GM08714 (cell line): Measurements from ENCODE around the gene NFIC.
A peak's percentile ranks its signal among the peaks of the same experiment; 100 is the strongest.
"Not testable (repeated sequence)": the region's sequence is repeated elsewhere in the genome, so short reads cannot be mapped to it uniquely, and the experiment has no call there.

Experiments used
- H3K4me3 ChIP-seq: fragments of 200-500 bp; sonication (Bioruptor generic); 2 replicates; pipeline ENCODE4 v1.5.1; 2014; ENCODE audit warnings: mild to moderate bottlenecking, low read length, inconsistent platforms
- ZNF274 ChIP-seq: IDR thresholded peaks from 2 replicates; pipeline ENCODE4 v1.6.1; 2012; ENCODE audit warnings: mild to moderate bottlenecking, low read depth, low read length

Gene NFIC

DNA sequence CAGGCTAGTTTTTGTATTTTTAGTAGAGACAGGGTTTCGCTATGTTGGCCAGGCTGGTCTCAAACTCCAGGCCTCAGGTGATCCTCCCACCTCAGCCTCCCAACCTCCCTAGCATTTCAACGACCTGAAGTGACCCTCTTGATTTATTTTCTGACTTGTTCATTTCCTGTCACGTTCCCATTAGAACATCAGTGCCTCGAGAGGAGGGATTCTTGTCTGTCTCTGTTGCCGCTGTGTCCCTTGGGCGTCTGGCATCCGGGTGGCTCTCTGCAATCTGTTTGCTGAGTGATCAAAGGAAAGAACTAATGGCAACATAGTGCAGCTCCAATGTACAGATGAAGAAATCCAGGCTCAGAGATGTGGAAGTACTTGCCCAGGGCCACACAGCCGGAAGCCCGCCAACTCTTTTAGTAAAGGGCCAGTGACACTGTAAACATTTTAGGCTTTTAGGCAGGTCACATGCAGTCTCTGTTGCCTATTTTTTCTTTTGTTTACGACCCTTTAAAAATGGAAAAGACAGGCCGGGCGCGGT is 47.5 kb downstream of the NFIC start:
- no peak overlapping the region for H3K4me3 ChIP-seq

DNA sequence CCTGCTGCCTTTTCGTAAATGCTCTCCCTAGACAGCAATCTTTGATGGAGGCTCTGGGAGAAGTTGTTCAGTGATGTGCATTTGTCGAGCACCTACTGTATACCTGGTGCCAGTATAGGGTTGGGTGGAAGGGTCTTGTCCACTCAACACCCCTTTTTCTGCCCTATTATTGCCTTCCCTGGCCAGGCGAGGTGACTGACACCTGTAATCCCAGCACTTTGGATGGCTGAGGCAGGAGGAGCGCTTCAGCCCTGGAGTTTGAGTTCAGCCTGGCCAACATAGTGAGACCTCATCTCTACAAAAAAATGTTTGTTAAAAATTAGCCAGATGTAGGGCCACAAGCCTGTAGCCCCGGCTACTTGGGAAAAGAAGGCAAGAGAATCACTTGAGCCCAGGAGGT is 49.3 kb downstream of the NFIC start:
- TF ChIP-seq ZNF274 = no peak
- no peak overlapping the region for H3K4me3 ChIP-seq

More for the DNA sequence above, 47.5 kb downstream of the NFIC start:
- TF ChIP-seq ZNF274 = no peak

DNA sequence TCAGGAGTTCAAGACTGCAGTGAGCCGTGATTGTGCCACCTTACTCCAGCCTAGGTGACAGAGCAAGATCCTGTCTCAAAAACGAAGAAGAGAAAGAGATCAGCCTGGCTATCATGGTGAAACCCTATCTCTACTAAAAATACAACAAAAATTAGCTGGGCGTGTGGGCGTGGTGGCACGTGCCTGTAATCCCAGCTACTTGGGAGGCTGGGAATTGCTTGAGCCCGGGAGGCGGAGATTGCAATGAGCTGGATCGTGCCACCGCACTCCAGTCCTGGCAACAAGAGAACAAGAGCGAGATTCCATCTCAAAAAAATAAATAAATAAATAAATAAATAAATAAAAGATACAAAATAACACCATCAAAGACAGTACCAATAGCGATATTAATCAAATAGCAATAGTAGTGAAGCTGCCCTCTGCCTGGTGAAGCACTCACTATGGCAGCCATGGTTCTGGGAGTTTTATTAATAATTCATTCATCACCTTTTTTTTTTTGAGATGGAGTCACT is 53.9 kb downstream of the NFIC start:
- TF ChIP-seq ZNF274 = no peak
- H3K4me3 ChIP-seq = no peak overlapping the region

DNA sequence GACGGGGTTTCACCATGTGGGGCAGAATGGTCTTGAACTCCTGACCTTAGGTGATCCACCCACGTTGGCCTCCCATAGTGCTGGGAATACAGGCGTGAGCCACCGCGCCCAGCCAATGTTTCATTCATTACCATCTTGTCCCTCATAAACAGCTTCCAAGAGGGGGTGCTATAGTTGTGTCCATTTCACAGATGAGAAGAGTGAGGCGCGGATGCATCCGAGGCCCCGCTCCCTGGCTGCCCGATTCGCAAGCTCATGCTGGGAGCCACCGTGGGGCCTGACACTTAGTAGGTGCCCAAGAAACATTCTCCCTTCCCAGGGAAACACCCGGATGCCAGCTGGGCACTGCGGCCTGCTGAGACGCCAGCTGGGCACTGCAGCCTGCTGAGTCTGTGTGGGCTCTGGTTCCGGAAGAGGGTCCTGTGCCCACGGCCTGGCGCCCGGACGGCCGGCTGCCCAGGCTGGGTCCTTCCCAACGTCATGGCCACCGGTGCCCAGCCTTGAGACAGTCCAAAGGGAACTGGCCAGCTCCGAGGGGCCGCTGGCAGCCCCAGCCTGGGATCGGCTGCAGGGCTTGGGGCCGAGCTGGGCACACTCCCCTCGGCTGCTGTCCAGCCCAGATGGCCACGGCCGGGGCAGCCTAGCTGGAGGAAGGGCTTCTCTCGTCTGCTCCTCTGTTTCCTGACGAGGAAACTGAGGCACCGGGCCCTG is 54.7 kb downstream of the NFIC start:
- H3K4me3 ChIP-seq = no peak overlapping the region
- TF ChIP-seq ZNF274 = no peak

- H3K4me3 ChIP-seq = not testable (repeated sequence)
These were observed 55.3 kb downstream of the NFIC start for GRCh38 chr19:3421656-3422055.

DNA sequence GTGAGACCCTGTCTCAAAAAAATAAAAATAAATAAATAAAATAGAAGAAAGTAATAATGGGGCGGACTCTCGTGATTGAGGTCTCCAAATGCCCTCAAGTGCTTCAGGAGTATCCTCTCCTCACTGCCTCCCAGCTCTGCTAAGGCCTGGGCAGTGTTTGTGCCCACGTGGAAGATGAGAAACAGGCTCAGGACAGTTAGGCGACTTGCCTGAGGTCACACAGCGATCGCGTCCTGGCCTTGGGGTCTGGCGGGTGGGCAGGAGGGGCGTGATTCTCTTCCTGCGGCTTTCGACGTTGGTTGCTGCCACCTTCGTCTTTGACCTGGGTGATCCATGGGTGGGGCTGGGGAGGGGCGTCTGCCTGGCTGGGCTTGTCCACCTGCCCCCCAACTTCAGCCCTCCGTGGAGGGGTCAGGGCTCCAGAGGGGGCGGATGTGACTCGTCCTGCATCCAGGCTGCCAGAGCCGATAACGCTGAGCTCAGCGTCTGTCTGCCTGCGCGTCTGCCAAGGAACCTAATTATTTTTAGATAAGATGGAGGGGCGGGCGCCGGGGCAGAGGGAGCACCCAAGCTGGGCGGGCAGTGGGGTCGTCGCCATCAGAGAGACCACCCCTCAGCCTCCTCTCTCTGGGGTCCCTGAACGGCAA is 56.9 kb downstream of the NFIC start:
- TF ChIP-seq ZNF274 = no peak
- no peak overlapping the region for H3K4me3 ChIP-seq

DNA sequence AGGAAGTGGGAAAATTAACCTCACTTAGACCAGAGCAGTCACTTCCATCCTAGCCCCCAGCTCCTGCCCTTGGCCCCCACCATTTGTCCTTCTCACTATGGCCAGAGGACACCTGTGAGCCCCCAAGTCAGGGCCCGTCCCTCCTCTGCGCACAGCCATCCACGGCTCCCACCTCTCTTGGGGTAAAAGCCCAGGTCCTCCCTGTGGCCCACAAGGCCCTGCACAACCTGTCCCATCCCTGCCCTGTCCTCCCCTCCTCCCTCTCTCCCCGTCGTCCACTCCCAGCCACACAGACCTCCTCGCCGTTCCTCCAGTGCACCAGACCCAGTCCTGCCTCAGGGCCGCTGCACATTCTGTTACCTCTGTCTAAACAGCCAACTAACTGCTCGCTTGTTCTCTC is 60.0 kb downstream of the NFIC start:
- H3K4me3 ChIP-seq = no peak overlapping the region
- no peak for TF ChIP-seq ZNF274

DNA sequence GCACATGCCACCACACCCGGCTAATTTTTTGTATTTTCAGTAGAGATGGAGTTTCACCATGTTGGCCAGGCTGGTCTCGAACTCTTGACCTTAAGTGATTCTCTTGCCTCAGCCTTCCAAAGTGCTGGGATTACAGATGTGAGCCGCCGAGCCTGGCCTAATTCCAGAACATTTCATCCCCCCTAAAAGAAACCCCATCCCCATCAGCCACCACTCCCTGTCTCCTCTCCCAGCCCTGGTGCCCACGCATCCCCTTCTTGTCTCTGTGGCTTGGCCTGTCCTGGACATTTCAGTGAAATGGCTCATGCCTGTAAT is 63.9 kb downstream of the NFIC start:
- not testable (repeated sequence) for H3K4me3 ChIP-seq

DNA sequence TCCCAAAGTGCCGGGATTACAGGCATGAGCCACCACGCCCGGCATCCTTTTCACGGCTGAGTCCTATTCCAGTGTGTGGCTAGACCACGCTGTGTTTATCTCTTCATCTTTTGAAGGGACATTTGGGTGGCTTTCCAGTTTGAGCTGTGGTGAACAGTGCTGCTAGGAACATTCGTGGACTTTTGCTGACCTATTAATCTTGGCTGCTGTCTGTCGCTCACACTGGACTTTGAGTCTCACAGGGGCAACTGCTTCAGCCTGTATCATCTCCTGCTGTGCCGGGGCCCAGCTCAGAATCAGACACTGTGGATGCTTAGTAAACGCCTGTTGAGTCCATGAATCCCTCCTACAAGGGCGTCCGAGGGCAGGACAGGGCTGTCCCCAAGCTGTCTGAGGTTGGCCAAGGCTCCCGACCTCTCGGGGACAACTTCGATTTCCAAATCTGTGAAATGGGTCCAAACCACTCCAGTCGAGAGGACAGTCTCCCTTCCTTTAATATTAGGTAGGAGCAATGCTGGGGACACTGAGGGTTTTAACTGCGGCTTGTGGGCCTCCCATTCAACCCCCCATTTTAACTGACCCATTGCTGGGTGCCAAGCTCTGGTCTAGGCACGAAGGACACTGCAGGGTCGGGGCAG is 65.5 kb downstream of the NFIC start:
- TF ChIP-seq ZNF274 = no peak
- no peak overlapping the region for H3K4me3 ChIP-seq

DNA sequence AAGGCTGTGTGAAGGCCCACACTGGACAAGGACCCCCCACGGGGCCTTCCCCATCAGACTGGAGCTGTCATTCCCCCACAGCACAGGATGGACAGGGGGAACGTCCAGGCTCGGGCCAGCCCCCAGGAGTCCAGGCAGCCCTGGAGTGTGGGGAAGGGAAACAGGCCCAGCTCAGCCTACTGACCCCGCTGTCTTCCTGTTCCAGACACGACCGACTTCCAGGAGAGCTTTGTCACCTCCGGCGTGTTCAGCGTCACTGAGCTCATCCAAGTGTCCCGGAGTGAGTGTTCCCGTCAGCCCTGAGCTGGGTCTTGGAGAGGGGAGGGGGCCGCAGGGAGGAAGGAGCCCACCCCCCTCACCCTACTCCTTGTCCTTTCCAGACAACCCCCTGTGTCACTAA is 66.9 kb downstream of the NFIC start:
- TF ChIP-seq ZNF274 = no peak
- no peak overlapping the region for H3K4me3 ChIP-seq

DNA sequence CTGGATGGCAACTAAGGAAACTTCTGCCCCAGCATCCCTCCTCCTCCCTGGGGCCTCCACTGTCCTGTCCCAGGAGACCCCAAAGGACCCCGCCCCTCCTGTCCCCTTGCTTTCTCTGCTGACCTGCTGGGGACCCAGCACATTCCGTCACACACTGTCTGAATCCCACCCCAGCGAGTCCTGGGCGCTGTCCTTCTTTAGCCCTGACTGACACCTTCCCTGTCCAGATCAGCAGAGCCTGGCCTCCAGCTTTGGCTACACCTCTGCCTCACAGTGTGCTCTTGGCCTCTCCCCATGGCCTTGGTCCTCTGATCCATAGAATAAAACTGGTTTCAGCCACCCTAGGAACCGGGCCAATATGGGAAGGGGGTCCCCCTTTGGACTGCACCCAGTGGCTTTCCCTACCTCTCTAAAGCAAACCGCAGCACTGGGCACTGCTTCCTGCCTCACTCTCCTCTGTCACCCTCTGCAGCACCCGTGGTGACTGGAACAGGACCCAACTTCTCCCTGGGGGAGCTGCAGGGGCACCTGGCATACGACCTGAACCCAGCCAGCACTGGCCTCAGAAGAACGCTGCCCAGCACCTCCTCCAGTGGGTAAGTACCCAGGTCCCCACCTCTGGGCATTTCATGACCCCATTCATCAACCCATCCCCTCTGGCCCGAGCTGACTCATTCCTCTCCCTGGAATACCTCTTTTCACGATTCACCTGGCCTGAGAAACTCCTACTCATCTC is 67.6 kb downstream of the NFIC start:
- H3K4me3 ChIP-seq = no peak overlapping the region; the same call in 1 of the 2 replicates
- no peak for TF ChIP-seq ZNF274

DNA sequence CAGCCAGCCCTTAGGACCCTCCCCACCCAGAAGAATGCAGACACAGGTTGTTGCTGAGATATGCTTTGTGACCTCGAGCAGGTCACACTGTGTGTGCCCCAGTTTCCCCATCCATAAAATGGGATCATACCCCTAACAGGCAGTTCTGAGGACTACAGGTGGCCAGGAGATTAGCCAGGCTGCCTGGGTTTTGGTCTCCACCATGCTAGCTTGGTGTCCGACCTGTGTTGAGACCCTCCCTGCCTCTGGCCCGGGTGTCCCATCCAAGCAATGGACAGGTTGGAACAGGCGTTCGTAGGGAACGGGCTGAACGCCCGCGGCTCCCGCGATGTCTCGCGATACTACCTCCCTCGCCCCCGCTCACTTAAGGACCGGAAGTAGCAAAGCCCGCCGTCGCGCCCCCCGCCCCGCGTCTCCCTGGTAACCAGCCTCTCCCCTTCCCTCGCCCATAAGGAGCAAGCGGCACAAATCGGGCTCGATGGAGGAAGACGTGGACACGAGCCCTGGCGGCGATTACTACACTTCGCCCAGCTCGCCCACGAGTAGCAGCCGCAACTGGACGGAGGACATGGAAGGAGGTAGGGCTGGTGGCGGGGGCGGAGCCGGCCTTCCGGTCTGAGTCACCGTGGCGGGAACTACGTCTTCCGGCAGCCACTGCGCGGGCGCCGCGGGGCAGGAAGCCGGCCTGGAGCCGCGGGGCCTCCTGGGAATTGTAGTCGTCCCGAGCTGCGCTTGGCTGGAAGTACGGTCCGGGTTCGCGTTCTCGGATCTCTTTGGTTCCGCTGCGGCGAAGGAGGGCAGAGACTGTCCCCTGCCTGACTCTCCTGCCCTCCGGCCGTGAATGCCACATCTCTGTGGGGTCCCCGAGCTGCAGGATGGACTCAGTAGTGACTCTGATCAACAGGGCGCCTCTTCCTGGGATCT is 68.5 kb downstream of the NFIC start:
- peak overlapping the region; percentile 75 for H3K4me3 ChIP-seq
- no peak for TF ChIP-seq ZNF274

DNA sequence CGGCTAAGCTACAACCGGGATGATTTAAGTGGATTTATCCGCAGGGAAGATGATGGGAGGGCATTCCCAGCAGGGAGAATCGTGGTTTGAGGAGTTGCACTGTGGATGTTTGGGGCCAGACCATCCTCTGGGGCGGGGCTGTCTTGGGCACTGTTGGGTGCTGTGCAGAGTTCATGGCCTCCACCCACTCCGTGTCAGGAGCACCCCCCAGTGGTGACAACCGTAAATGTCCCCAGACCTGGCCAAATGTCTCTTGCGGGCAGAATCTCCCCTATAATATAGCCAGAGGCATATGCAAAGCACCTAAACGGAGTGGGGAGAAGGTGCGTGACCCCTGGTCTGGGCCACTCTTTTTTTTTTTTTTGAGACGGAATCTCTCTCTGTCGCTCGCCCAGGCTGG is 73.7 kb downstream of the NFIC start:
- H3K4me3 ChIP-seq = no peak overlapping the region
- no peak for TF ChIP-seq ZNF274
